GM12878 (cell line): ENCODE results near the gene MCOLN3. TPM values are rescaled to one million over a fixed set of nuclear protein-coding genes. Genes with fewer than 3 reads are reported as not detected.

Experiments
- ATAC-seq: fragments of 200-7000 bp; cut with Tn5 transposase; 3 replicates; pipeline ENCODE4 v1.9.1; 2020; ENCODE audit warnings: mild to moderate bottlenecking, moderate library complexity
- BruUV-seq: library from RNA; stranded (reverse); fragments of 400-500 nt; replicated peaks from 2 replicates; lab custom pipeline; 2021; lab: Mats Ljungman, UMichigan
- CTCF ChIA-PET: fragments of 300-600 bp; sonication (Branson Sonifier 250); formaldehyde crosslinking; extraction: SDS; loops from one replicate; lab custom pipeline; 2021; ENCODE audit warnings: inconsistent platforms; lab: Yijun Ruan, JAX
- POLR2A ChIA-PET: fragments of 350-600 bp; formaldehyde crosslinking; extraction: SDS; loops from one replicate; lab custom pipeline; 2021; ENCODE audit warnings: inconsistent platforms; lab: Charles Lee
- RAD21 ChIA-PET: fragments of 300-600 bp; sonication (Branson Sonifier 250); formaldehyde crosslinking; loops from one replicate; lab custom pipeline; 2023; ENCODE audit warnings: antibody characterized with exemption; ENCODE audit not compliant: unreplicated experiment; lab: Charles Lee
- SMC1A ChIA-PET: fragments of 300-600 bp; sonication (Branson Sonifier 250); formaldehyde crosslinking; loops from one replicate; lab custom pipeline; 2023; ENCODE audit not compliant: unreplicated experiment, uncharacterized antibody; lab: Charles Lee
- DNase-seq: peaks from one replicate; pipeline ENCODE4 v3.0.0-alpha.2; 2011; ENCODE audit warnings: low read depth, low spot score
- FAIRE-seq: peaks from 3 replicates; lab custom pipeline; 2011; peaks lifted over from hg19 to GRCh38; lab: Jason Lieb, UNC
- H2AFZ ChIP-seq: 2 replicates; pipeline ENCODE4 v1.6.0; 2011; ENCODE audit warnings: low read depth, low read length, control low read depth; ENCODE audit not compliant: control insufficient read depth
- H3K27ac ChIP-seq: 2 replicates; pipeline ENCODE4 v1.5.1; 2011; ENCODE audit warnings: control low read depth; ENCODE audit not compliant: control insufficient read depth, insufficient read depth
- H3K27me3 ChIP-seq, 2 experiments: replicated peaks in 1 of 2; 2 replicates each; pipeline versions ENCODE4 v1.6.0 to v1.6.1; 2011; ENCODE audit warnings: low read length in 1 of 2; ENCODE audit not compliant: control insufficient read depth in 2 of 2, insufficient read depth in 2 of 2
- H3K36me3 ChIP-seq, 2 experiments: 2 replicates each; pipeline ENCODE4 v1.5.1; 2011; ENCODE audit warnings: low read length in 1 of 2; ENCODE audit not compliant: control insufficient read depth in 2 of 2, insufficient read depth in 2 of 2
- H3K4me1 ChIP-seq: 2 replicates; pipeline ENCODE4 v1.6.1; 2011; ENCODE audit warnings: mild to moderate bottlenecking, low read length, moderate library complexity, mixed read lengths; ENCODE audit not compliant: control insufficient read depth, insufficient read depth
- H3K4me2 ChIP-seq: 2 replicates; pipeline ENCODE4 v1.6.0; 2011; ENCODE audit warnings: control low read depth; ENCODE audit not compliant: control insufficient read depth, insufficient read depth
- H3K4me3 ChIP-seq: fragments of 200-600 bp; sonication (generic); 2 replicates; pipeline ENCODE4 v1.5.1; 2016
- H3K79me2 ChIP-seq: 2 replicates; pipeline ENCODE4 v1.6.0; 2011; ENCODE audit warnings: low read length; ENCODE audit not compliant: control insufficient read depth, insufficient read depth
- H3K9ac ChIP-seq: 2 replicates; pipeline ENCODE4 v1.8.0; 2011; ENCODE audit warnings: low read length, control low read depth, mixed read lengths; ENCODE audit not compliant: control insufficient read depth, insufficient read depth
- H3K9me3 ChIP-seq: replicated peaks from 3 replicates; pipeline ENCODE4 v1.5.1; 2011; ENCODE audit warnings: mild to moderate bottlenecking, low read length; ENCODE audit not compliant: control insufficient read depth, insufficient read depth
- H4K20me1 ChIP-seq: 2 replicates; pipeline ENCODE4 v1.6.0; 2011; ENCODE audit not compliant: control insufficient read depth, insufficient read depth
- EZH2 ChIP-seq: IDR thresholded peaks from 2 replicates; pipeline ENCODE4 v1.6.1; 2012; ENCODE audit warnings: low read depth, mild to moderate bottlenecking, control low read depth, inconsistent platforms, low read length, borderline replicate concordance; ENCODE audit not compliant: control insufficient read depth
- HDAC6 ChIP-seq: fragments of 200-600 bp; sonication (generic); IDR thresholded peaks from one replicate; pipeline ENCODE4 v1.8.0; 2017; ENCODE audit warnings: antibody characterized with exemption; ENCODE audit not compliant: unreplicated experiment
- HDGF ChIP-seq: fragments of 450-650 bp; IDR thresholded peaks from 2 replicates; pipeline ENCODE4 v1.6.1; 2016; ENCODE audit warnings: antibody characterized with exemption
- IKZF1 ChIP-seq: fragments of 450-650 bp; conservative IDR thresholded peaks from 2 replicates; pipeline ENCODE4 v1.6.1; 2017; ENCODE audit warnings: antibody characterized with exemption, mild to moderate bottlenecking
- NFXL1 ChIP-seq: fragments of 450-650 bp; IDR thresholded peaks from 2 replicates; pipeline ENCODE4 v1.6.1; 2017; ENCODE audit warnings: antibody characterized with exemption, mild to moderate bottlenecking, borderline replicate concordance
- RFX5 ChIP-seq: IDR thresholded peaks from 2 replicates; pipeline ENCODE4 v1.6.1; 2011; ENCODE audit warnings: low read depth, low read length, improper control_type of control experiment
- RUNX3 ChIP-seq: IDR thresholded peaks from 2 replicates; pipeline ENCODE4 v1.6.1; 2012; ENCODE audit warnings: low read length, inconsistent platforms
- SKIL ChIP-seq: fragments of 450-650 bp; IDR thresholded peaks from 2 replicates; pipeline ENCODE4 v1.6.1; 2017; ENCODE audit warnings: mild to moderate bottlenecking, low read depth, inconsistent platforms; ENCODE audit not compliant: poor library complexity, severe bottlenecking
- SMAD1 ChIP-seq: fragments of 450-650 bp; IDR thresholded peaks from 2 replicates; pipeline ENCODE4 v1.6.1; 2018; ENCODE audit warnings: mild to moderate bottlenecking, low read depth; ENCODE audit not compliant: partially characterized antibody
- TBL1XR1 ChIP-seq: IDR thresholded peaks from 2 replicates; pipeline ENCODE4 v1.6.1; 2012; ENCODE audit warnings: low read depth, low read length, improper control_type of control experiment
- USF1 ChIP-seq: IDR thresholded peaks from 2 replicates; pipeline ENCODE4 v1.6.1; 2011; ENCODE audit warnings: borderline replicate concordance, low read depth, mild to moderate bottlenecking, moderate library complexity, mixed read lengths, low read length; ENCODE audit not compliant: insufficient read depth; ENCODE audit errors: extremely low read length
- ZBTB4 ChIP-seq: fragments of 450-650 bp; formaldehyde crosslinking; IDR thresholded peaks from 2 replicates; pipeline ENCODE4 v1.4.0; 2022; ENCODE audit warnings: mild to moderate bottlenecking, moderate library complexity
- ZNF207 ChIP-seq: fragments of 450-650 bp; IDR thresholded peaks from 2 replicates; pipeline ENCODE4 v1.6.1; 2014; ENCODE audit warnings: antibody characterized with exemption, mild to moderate bottlenecking, borderline replicate concordance
- ZNF622 ChIP-seq: fragments of 450-650 bp; IDR thresholded peaks from 2 replicates; pipeline ENCODE4 v1.6.1; 2017; ENCODE audit warnings: mild to moderate bottlenecking, inconsistent platforms
- ZZZ3 ChIP-seq: IDR thresholded peaks from 2 replicates; pipeline ENCODE4 v1.6.1; 2011; ENCODE audit warnings: low read depth; ENCODE audit not compliant: control insufficient read depth, insufficient read length
- WGBS: methylation state at CpG from one replicate; pipeline ENCODE4 v1.1.6; 2016; ENCODE audit warnings: low lambda C conversion rate; ENCODE audit not compliant: insufficient replicate concordance, insufficient coverage; ENCODE audit errors: missing lambda C conversion rate; 5-methylcytosine and 5-hydroxymethylcytosine counted together
- in situ Hi-C: fragments of 300-500 bp; cut with MboI; formaldehyde crosslinking; loops from 9 replicates; pipeline ENCODE4 v1.14.3; 2018; ENCODE audit warnings: mixed read lengths
- intact Hi-C: fragments of 100-400 bp; cut with micrococcal nuclease; formaldehyde crosslinking; loops from one replicate; pipeline ENCODE4 v1.14.2; 2022; ENCODE audit not compliant: unreplicated experiment
- polyA plus RNA-seq, 11 experiments: library from polyadenylated mRNA; depleted of rRNA in 4 of 11; unstranded in 6 of 11; stranded (reverse) in 5 of 11; fragments of >200 nt; fragmentation: Nextera tagmentation in 4 of 11; fragmentation: Illumina TruSeq in 1 of 11; extraction: Ambion mirVana in 4 of 11; extraction: Trizol in 1 of 11; gene quantifications; 1 replicate in 1 of 11; 2 replicates in 10 of 11; pipeline versions ENCODE4 v1.2.1 to v1.2.3, GENCODE V29; 2011 to 2016; ENCODE audit warnings: inconsistent platforms in 2 of 11, missing spikeins in 2 of 11, low read depth in 1 of 11
- total RNA-seq, 4 experiments: library from RNA; depleted of rRNA in 3 of 4; stranded (reverse); fragments of >200 nt in 3 of 4; fragmentation: Illumina TruSeq in 1 of 4; extraction: Trizol in 1 of 4; gene quantifications; 2 replicates each; pipeline versions ENCODE4 v1.2.1 to v1.2.3, GENCODE V29; 2013 to 2021

MCOLN3 gene
- total and polyA plus RNA-seq, 10 of the 15 experiments (the other 5 are each of a cell fraction or from before 2014, with no cell fraction given): 0.48 to 7.4 (median 3.8) TPM

GRCh38 chr1:84973498-84974334, 74.6 kb downstream of the MCOLN3 start:
- H3K9ac ChIP-seq: peak overlapping the region; percentile 57
- RAD21 ChIA-PET: interaction anchor here (1.0 to 5.6 kb wide), 7 partner anchors 15 to 54 kb away, joined by 3 to 56 read pairs (median 19); partner anchors contain the start of gene MCOLN2
- H3K27me3 ChIP-seq: no peaks in the 10 kb centered on the region
- no TSS peak for BruUV-seq
- H3K79me2 ChIP-seq: peaks cover 94% of the 10 kb centered on the region
- H2AFZ ChIP-seq: no peak overlapping the region; the same call in 1 of the 2 replicates
- CTCF ChIA-PET: interaction anchor here (1.4 to 4.9 kb wide), 11 partner anchors 9 to 302 kb away, joined by 3 to 49 read pairs (median 9); partner anchors contain the start of genes BCL10 and MCOLN2
- H3K9me3 ChIP-seq: no peaks in the 10 kb centered on the region
- intact Hi-C loops: no loop called here
- POLR2A ChIA-PET: interaction anchor here (1.2 to 5.8 kb wide), 5 partner anchors 9 to 29 kb away, joined by 3 to 69 read pairs (median 10); partner anchors contain the start of gene MCOLN2
- WGBS: 21% methylated on average over 7 of the region's 7 CpGs
- peaks cover 5% of the 10 kb centered on the region; the same call in 1 of the 2 replicates for H4K20me1 ChIP-seq
- peak overlapping the region; percentile 83 for H3K4me2 ChIP-seq
- peaks cover 56% of the 10 kb centered on the region for H3K4me1 ChIP-seq
- in situ Hi-C loops: no loop called here
- H3K4me3 ChIP-seq: peak overlapping the region; percentile 60
- peak; percentile 54 for ATAC-seq
- H3K36me3 ChIP-seq: peaks cover 0 to 16% of the 10 kb centered on the region in 2 experiments
- DNase-seq: no peak
- peak overlapping the region; percentile 85 for H3K27ac ChIP-seq
- FAIRE-seq: peak; percentile 77
- SMC1A ChIA-PET: interaction anchor here (0.8 to 9.6 kb wide), 15 partner anchors 9 to 54 kb away, joined by 3 to 132 read pairs (median 9); partner anchors contain the start of gene MCOLN2
- TF ChIP-seq NFXL1 (no peak), SMAD1 (no peak), RFX5 (no peak), ZNF622 (no peak), HDGF (no peak), ZZZ3 (no peak), HDAC6 (no peak), ZNF207 (no peak), IKZF1 (peak; percentile 67), SKIL (peak; percentile 32), TBL1XR1 (no peak), USF1 (no peak), ZBTB4 (CRISPR knock-in tag) (no peak), RUNX3 (peak; percentile 82), EZH2 (no peak)
